SK-N-DZ (cell line): Measurements from ENCODE around the gene URB1.
"Not testable (repeated sequence)": the region's sequence is repeated elsewhere in the genome, so short reads cannot be mapped to it uniquely, and the experiment has no call there.

Experiments
- DNase-seq: peaks from one replicate; pipeline ENCODE4 v3.0.0-alpha.2; 2015; ENCODE audit warnings: low spot score

URB1 gene

GRCh38 chr21:32320059-32320458 is 72.8 kb downstream of the URB1 start:
- no peak for DNase-seq

- no peak for DNase-seq
These were observed 73.8 kb downstream of the URB1 start for GRCh38 chr21:32319012-32319411.

- DNase-seq = no peak
These were observed 75.1 kb downstream of the URB1 start for GRCh38 chr21:32317726-32318125.

GRCh38 chr21:32316361-32317215 is 76.2 kb downstream of the URB1 start:
- DNase-seq = no peak

GRCh38 chr21:32315511-32316281 is 77.1 kb downstream of the URB1 start:
- no peak for DNase-seq

GRCh38 chr21:32314806-32315205 is 78.0 kb downstream of the URB1 start:
- no peak for DNase-seq

DNA sequence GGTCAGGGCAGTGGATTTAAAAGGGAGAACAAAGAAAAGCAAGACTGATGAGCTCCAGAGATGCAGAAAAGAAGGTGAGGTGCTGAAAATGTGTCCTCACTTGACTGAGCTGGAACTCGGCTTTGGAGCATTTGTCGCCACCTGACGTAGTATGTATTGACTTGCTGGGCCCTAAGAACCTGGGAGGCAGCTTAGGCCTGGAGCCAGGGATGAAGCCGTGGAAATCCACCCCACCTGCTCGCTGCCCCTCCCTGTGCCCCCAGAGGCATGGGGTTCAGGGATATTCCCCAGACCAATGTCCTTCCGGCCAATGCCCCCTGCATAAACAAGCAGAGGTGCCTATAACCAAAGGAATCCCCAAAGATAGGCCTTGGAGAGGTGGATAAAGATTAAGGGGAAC is 79.8 kb downstream of the URB1 start:
- no peak for DNase-seq

DNA sequence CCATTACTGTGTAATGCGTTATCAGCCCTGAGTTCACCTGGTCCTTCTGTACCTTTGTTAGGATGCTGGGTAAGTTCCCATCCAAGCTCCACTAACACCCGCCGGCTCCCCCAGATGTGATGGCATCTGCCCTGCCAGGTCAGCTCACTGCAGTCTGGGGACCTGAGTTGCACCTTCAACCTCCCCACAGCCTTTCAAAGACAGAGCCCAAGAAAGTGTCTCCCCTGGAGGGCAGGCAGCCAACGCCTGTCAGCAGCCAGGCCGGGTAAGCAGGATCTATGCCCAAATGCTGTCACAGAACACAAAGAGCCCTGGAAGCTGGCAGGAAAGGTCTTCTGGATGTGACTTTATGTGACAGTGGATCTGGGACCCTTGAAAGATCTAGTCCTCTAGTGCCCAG is 80.5 kb downstream of the URB1 start:
- no peak for DNase-seq

- DNase-seq = no peak
These were observed 81.2 kb downstream of the URB1 start for GRCh38 chr21:32311621-32312020.

- DNase-seq = not testable (repeated sequence)
These were observed 81.8 kb downstream of the URB1 start for GRCh38 chr21:32310976-32311375.

DNA sequence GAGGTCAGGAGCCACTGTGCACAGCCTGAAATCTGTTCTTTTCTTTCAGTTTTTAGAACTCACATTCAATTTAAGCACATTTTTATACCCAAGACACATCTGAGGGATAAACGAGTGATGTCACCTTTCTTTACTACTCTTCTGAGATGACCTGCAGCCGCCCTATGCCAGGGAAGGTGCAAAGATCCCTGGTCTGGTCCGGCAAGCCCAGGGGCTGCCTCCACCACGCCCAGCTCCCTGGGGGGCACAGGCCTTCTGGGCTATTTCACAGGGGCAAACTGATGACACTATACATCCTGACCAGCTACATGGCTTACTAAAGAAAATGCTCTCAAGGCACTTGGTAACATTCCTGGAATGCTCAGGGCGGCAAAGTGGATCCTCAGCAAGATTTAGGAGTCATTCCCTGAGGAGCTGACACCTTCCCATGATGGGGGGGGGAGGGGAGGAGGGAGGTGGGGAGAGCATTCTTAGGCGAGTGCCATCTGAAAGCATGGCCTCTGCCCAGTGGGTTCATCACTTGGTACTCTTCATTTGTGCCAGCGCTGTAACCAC is 82.8 kb downstream of the URB1 start:
- DNase-seq = no peak

DNA sequence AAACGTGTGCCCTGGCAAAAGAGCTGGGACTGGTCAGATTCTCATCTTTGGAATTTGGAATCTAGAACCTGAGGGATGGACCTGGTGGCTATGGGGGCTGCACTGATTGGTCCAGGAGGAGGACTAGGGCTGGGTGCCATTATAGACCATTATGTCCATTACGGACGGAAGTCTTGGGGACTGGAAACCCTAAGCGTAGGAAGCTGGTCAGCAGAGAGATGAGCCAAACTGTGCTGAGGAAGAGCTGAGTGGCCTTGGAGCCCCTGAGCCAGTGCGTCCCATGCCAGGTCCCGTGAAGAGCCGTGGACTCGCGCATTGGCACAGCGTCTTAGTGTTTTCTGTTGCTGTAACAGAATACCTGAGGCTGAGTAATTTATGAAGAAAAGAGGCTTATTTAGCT is 84.1 kb downstream of the URB1 start:
- no peak for DNase-seq

GRCh38 chr21:32307706-32308105 is 85.1 kb downstream of the URB1 start:
- no peak for DNase-seq

GRCh38 chr21:32306021-32306780 is 86.6 kb downstream of the URB1 start:
- no peak for DNase-seq

GRCh38 chr21:32304998-32305397 is 87.8 kb downstream of the URB1 start:
- DNase-seq = no peak

DNA sequence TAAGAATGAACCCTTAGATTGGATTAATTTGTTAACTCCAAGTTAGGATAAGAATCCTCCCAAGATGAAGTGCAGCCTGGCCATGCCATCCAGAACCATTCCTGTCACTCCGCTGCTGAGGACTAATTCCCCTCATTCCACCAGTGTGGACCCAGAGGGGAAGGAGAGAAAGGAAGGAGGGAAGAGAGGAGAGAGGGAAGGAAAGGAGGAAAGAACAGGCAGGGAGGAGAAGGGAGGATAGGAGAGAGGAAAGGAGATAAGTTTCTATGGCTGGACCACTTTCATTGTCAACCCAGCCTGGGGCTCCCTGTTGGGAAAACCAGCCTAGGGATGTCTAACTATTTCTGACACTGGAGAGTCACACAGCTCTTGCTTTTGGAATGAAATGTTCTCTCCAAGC is 89.4 kb downstream of the URB1 start:
- DNase-seq = no peak

DNA sequence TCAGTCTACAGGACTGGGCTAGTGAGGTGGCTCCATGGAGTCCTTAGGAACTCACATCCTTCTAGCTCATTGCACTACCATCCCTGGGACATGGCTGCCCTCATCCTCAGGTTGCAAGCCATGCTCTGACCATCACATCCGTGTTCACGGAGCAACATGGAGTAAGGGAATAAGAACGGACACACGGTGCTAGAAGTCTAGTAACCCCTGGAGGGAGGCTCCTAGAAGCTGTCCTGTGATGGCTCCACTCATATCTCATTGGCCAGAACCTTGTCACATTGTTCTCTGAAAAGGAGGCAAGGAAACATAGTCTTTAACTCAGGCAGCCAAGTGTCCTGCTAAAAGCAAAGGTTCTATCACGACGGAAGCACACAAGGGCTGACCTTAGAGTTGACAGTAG is 90.3 kb downstream of the URB1 start:
- no peak for DNase-seq

DNA sequence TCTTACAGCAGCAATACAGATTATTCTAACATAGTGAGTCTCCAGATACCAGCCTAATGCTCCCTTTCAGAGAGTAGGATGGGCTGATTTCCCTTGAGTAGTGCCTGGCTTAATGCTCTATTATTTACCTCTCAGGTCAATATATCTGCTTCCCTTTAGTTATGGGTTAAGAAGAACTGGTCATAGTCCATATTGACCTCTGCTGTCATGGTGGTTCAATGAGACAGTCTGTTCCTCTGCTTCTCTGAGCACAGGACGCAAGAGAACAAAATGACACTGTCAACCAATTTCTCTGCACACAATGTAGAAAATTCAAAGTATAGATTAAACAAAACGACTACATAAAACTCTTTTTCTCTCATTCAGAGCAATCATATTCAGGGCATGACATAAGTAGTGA is 91.2 kb downstream of the URB1 start:
- no peak for DNase-seq

- DNase-seq = no peak
These were observed 92.6 kb downstream of the URB1 start for GRCh38 chr21:32300117-32300681.

DNA sequence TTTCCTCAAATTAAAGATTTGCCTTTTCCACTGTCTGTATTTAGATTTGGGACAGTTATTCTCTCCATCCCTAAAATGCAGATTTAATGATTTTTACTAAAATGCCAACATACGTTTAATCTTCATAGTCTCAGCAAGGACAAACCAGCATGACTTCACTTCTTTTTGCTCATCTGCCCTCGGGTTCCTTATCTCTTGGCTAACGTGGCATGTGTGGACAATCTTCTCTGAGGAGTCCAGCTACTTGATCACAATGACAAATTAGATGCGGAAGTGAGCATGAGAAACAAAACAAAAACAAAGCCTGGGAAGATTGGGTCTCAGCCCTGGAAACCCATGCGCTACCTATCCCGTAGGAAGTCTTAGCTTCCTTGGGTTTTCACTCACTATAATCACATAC is 93.1 kb downstream of the URB1 start:
- no peak for DNase-seq

- DNase-seq = no peak
These were observed 94.1 kb downstream of the URB1 start, which contains the start of gene MRAP for GRCh38 chr21:32298658-32299081. MRAP (plus strand) TSS chr21:32298855; CDS start chr21:32298972, 117 bp downstream.
